SK-N-SH (cell line): ENCODE results near the gene PBXIP1. TPM values are rescaled to one million over a fixed set of nuclear protein-coding genes. Genes with fewer than 3 reads are reported as not detected.

Experiments
- EZH2phosphoT487 ChIP-seq: fragments of 200-600 bp; sonication (generic); IDR thresholded peaks from 2 replicates; pipeline ENCODE4 v1.6.1; 2017; ENCODE audit warnings: low read depth, mixed run types, mild to moderate bottlenecking, antibody characterized with exemption, moderate library complexity, borderline replicate concordance
- JUND ChIP-seq: IDR thresholded peaks from 2 replicates; pipeline ENCODE4 v1.4.0; 2012
- MXI1 ChIP-seq: IDR thresholded peaks from 2 replicates; pipeline ENCODE4 v1.6.1; 2012; ENCODE audit warnings: mild to moderate bottlenecking, low read depth, low read length, improper control_type of control experiment
- NRF1 ChIP-seq: IDR thresholded peaks from 2 replicates; pipeline ENCODE4 v1.6.1; 2012; ENCODE audit warnings: low read depth, mild to moderate bottlenecking, low read length
- RAD21 ChIP-seq: IDR thresholded peaks from 2 replicates; pipeline ENCODE4 v1.6.1; 2012; ENCODE audit warnings: mild to moderate bottlenecking, low read length
- RCOR1 ChIP-seq: fragments of 150-350 bp; IDR thresholded peaks from 2 replicates; pipeline ENCODE4 v1.6.1; 2017; ENCODE audit warnings: antibody characterized with exemption, low read length
- RFX5 ChIP-seq: IDR thresholded peaks from 2 replicates; pipeline ENCODE4 v1.6.1; 2012; ENCODE audit warnings: mild to moderate bottlenecking, improper control_type of control experiment, low read length
- SMC3 ChIP-seq: IDR thresholded peaks from 2 replicates; pipeline ENCODE4 v1.6.1; 2012; ENCODE audit warnings: low read depth, low read length, improper control_type of control experiment
- TEAD4 ChIP-seq: IDR thresholded peaks from 2 replicates; pipeline ENCODE4 v1.4.0; 2012; ENCODE audit warnings: mild to moderate bottlenecking, borderline replicate concordance; ENCODE audit not compliant: insufficient read depth
- YY1 ChIP-seq: IDR thresholded peaks from 2 replicates; pipeline ENCODE4 v1.4.0; 2012; ENCODE audit warnings: low read depth, mild to moderate bottlenecking
- polyA plus RNA-seq, 3 experiments: library from polyadenylated mRNA; depleted of rRNA; stranded (reverse); fragments of >200 nt; gene quantifications; 2 replicates each; pipeline ENCODE4 v1.2.3, GENCODE V29; 2012
- TF ChIP-seq, protein P1 (sequence below): IDR thresholded peaks from 2 replicates; pipeline ENCODE4 v1.6.1; 2012; ENCODE audit warnings: mild to moderate bottlenecking, low read depth, low read length, moderate library complexity
- TF ChIP-seq, protein P2 (sequence below): fragments of 150-350 bp; IDR thresholded peaks from 2 replicates; pipeline ENCODE4 v1.6.1; 2016; ENCODE audit warnings: mild to moderate bottlenecking, low read depth, low read length
- TF ChIP-seq, protein P3 (sequence below): IDR thresholded peaks from 2 replicates; pipeline ENCODE4 v1.4.0; 2012; ENCODE audit warnings: low read depth
- TF ChIP-seq, protein P4 (sequence below): IDR thresholded peaks from 2 replicates; pipeline ENCODE4; 2012
- TF ChIP-seq, protein P5 (sequence below): fragments of 200-600 bp; sonication (generic); IDR thresholded peaks from 2 replicates; pipeline ENCODE4 v1.6.1; 2017; ENCODE audit warnings: antibody characterized with exemption, mild to moderate bottlenecking, moderate library complexity
- TF ChIP-seq, protein P6 (sequence below): IDR thresholded peaks from 2 replicates; pipeline ENCODE4 v1.4.0; 2012; ENCODE audit warnings: low read depth, borderline replicate concordance
- TF ChIP-seq, protein P7 (sequence below): fragments of 150-350 bp; IDR thresholded peaks from 2 replicates; pipeline ENCODE4 v1.6.1; 2017; ENCODE audit warnings: antibody characterized with exemption, low read length, low read depth, borderline replicate concordance

The PBXIP1 gene
- polyA plus RNA-seq, 1 of the 3 experiments (the other 2 are of a cell fraction) = 55.9 TPM

DNA sequence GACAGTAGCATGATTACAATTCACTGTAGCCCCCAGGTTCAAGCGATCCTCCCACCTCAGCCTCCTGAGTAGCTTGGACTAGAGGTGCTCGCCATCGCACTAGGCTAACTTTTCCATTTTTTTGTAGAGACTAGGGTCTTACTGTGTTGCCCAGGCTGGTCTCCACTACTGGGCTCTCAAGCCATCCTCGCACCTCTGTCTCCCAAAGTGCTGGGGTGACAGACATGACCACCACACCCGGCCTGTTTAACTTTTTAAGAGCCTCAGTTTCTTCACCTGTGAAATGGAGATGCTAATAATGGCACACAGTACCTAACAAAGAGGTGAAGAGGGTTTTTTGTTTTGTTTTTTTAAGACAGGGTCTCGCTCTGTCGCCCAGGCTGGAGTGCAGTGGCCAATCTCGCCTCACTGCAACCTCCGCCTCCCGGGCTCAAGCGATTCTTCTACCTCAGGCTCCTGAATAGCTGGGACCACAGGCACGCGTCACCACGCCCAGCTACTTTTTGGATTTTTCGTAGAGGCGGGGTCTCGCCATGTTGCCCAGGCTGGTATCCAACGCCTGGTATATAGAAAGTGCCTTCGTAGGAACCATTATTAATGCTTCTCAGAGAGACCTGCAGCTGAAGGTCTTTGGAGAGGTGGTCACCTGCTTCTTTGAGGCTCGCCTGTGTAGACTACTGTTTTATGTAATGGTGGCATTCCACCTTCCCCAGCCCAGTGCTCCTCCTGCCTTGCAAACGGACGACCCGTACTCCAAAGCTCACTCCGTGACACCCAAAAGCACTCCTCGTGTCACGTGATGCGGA lies 19.9 kb downstream of the PBXIP1 start (continued):
- TF ChIP-seq, protein P1, sequence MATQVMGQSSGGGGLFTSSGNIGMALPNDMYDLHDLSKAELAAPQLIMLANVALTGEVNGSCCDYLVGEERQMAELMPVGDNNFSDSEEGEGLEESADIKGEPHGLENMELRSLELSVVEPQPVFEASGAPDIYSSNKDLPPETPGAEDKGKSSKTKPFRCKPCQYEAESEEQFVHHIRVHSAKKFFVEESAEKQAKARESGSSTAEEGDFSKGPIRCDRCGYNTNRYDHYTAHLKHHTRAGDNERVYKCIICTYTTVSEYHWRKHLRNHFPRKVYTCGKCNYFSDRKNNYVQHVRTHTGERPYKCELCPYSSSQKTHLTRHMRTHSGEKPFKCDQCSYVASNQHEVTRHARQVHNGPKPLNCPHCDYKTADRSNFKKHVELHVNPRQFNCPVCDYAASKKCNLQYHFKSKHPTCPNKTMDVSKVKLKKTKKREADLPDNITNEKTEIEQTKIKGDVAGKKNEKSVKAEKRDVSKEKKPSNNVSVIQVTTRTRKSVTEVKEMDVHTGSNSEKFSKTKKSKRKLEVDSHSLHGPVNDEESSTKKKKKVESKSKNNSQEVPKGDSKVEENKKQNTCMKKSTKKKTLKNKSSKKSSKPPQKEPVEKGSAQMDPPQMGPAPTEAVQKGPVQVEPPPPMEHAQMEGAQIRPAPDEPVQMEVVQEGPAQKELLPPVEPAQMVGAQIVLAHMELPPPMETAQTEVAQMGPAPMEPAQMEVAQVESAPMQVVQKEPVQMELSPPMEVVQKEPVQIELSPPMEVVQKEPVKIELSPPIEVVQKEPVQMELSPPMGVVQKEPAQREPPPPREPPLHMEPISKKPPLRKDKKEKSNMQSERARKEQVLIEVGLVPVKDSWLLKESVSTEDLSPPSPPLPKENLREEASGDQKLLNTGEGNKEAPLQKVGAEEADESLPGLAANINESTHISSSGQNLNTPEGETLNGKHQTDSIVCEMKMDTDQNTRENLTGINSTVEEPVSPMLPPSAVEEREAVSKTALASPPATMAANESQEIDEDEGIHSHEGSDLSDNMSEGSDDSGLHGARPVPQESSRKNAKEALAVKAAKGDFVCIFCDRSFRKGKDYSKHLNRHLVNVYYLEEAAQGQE = no peak
- TF ChIP-seq, protein P2, sequence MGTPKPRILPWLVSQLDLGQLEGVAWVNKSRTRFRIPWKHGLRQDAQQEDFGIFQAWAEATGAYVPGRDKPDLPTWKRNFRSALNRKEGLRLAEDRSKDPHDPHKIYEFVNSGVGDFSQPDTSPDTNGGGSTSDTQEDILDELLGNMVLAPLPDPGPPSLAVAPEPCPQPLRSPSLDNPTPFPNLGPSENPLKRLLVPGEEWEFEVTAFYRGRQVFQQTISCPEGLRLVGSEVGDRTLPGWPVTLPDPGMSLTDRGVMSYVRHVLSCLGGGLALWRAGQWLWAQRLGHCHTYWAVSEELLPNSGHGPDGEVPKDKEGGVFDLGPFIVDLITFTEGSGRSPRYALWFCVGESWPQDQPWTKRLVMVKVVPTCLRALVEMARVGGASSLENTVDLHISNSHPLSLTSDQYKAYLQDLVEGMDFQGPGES = no peak
- TF ChIP-seq, protein P3, sequence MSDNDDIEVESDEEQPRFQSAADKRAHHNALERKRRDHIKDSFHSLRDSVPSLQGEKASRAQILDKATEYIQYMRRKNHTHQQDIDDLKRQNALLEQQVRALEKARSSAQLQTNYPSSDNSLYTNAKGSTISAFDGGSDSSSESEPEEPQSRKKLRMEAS = no peak
- no peak for TF ChIP-seq RFX5
- TF ChIP-seq TEAD4 = no peak
- TF ChIP-seq EZH2phosphoT487 = no peak
- TF ChIP-seq, protein P4, sequence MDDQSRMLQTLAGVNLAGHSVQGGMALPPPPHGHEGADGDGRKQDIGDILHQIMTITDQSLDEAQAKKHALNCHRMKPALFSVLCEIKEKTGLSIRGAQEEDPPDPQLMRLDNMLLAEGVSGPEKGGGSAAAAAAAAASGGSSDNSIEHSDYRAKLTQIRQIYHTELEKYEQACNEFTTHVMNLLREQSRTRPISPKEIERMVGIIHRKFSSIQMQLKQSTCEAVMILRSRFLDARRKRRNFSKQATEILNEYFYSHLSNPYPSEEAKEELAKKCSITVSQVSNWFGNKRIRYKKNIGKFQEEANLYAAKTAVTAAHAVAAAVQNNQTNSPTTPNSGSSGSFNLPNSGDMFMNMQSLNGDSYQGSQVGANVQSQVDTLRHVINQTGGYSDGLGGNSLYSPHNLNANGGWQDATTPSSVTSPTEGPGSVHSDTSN = no peak
- TF ChIP-seq SMC3 = no peak
- no peak for TF ChIP-seq RCOR1
- TF ChIP-seq, protein P5, sequence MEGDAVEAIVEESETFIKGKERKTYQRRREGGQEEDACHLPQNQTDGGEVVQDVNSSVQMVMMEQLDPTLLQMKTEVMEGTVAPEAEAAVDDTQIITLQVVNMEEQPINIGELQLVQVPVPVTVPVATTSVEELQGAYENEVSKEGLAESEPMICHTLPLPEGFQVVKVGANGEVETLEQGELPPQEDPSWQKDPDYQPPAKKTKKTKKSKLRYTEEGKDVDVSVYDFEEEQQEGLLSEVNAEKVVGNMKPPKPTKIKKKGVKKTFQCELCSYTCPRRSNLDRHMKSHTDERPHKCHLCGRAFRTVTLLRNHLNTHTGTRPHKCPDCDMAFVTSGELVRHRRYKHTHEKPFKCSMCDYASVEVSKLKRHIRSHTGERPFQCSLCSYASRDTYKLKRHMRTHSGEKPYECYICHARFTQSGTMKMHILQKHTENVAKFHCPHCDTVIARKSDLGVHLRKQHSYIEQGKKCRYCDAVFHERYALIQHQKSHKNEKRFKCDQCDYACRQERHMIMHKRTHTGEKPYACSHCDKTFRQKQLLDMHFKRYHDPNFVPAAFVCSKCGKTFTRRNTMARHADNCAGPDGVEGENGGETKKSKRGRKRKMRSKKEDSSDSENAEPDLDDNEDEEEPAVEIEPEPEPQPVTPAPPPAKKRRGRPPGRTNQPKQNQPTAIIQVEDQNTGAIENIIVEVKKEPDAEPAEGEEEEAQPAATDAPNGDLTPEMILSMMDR = no peak
- TF ChIP-seq, protein P6, sequence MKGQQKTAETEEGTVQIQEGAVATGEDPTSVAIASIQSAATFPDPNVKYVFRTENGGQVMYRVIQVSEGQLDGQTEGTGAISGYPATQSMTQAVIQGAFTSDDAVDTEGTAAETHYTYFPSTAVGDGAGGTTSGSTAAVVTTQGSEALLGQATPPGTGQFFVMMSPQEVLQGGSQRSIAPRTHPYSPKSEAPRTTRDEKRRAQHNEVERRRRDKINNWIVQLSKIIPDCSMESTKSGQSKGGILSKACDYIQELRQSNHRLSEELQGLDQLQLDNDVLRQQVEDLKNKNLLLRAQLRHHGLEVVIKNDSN = peak; percentile 94
- TF ChIP-seq YY1 = 0 out of 2 replicates have a peak, but pooled peaks have one; percentile 57
- no peak for TF ChIP-seq RAD21
- no peak for TF ChIP-seq MXI1
- TF ChIP-seq JUND = no peak
- TF ChIP-seq NRF1 = no peak
- TF ChIP-seq, protein P7, sequence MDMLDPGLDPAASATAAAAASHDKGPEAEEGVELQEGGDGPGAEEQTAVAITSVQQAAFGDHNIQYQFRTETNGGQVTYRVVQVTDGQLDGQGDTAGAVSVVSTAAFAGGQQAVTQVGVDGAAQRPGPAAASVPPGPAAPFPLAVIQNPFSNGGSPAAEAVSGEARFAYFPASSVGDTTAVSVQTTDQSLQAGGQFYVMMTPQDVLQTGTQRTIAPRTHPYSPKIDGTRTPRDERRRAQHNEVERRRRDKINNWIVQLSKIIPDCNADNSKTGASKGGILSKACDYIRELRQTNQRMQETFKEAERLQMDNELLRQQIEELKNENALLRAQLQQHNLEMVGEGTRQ = peak; percentile 75
